GM23338 (cell line): ENCODE results near the gene PRR23A. TPM values are rescaled to one million over a fixed set of nuclear protein-coding genes. Genes with fewer than 3 reads are reported as not detected.
"Not testable (repeated sequence)": the region's sequence is repeated elsewhere in the genome, so short reads cannot be mapped to it uniquely, and the experiment has no call there.

Source experiments
- ATAC-seq: fragments of 200-7000 bp; cut with Tn5 transposase; 3 replicates; pipeline ENCODE4 v1.9.1; 2020
- DNase-seq: peaks from one replicate; pipeline ENCODE4 v3.0.0-alpha.2; 2015; ENCODE audit warnings: low spot score
- H2AFZ ChIP-seq: fragments of 200-600 bp; sonication (generic); 2 replicates; pipeline ENCODE4 v1.8.0; 2016; ENCODE audit warnings: antibody characterized with exemption, mild to moderate bottlenecking, moderate library complexity
- H3F3A ChIP-seq: fragments of 200-600 bp; sonication (generic); replicated peaks from 2 replicates; pipeline ENCODE4 v1.8.0; 2017; ENCODE audit warnings: antibody characterized with exemption, mixed run types, low read depth
- H3K27ac ChIP-seq: fragments of 200-600 bp; sonication (generic); 2 replicates; pipeline ENCODE4 v1.6.1; 2016; ENCODE audit warnings: low read depth
- H3K27me3 ChIP-seq: fragments of 200-600 bp; sonication (generic); 2 replicates; pipeline ENCODE4 v1.8.0; 2016; ENCODE audit warnings: mild to moderate bottlenecking, mixed run types, moderate library complexity; ENCODE audit not compliant: insufficient read depth
- H3K36me3 ChIP-seq: fragments of 200-600 bp; sonication (generic); 2 replicates; pipeline ENCODE4 v1.8.0; 2016; ENCODE audit warnings: mild to moderate bottlenecking; ENCODE audit not compliant: insufficient read depth
- H3K4me1 ChIP-seq: fragments of 200-600 bp; sonication (generic); 2 replicates; pipeline ENCODE4 v1.8.0; 2016; ENCODE audit warnings: mild to moderate bottlenecking, moderate library complexity; ENCODE audit not compliant: insufficient read depth
- H3K4me2 ChIP-seq: fragments of 200-600 bp; sonication (generic); 2 replicates; pipeline ENCODE4 v1.7.1; 2017; ENCODE audit warnings: mixed run types
- H3K4me3 ChIP-seq: fragments of 200-600 bp; sonication (generic); 2 replicates; pipeline ENCODE4 v1.6.1; 2016; ENCODE audit warnings: mixed run types
- H3K79me2 ChIP-seq: fragments of 200-600 bp; sonication (generic); replicated peaks from 2 replicates; pipeline ENCODE4 v1.8.0; 2017; ENCODE audit warnings: mild to moderate bottlenecking; ENCODE audit not compliant: insufficient read depth
- H3K9me2 ChIP-seq: fragments of 200-600 bp; sonication (generic); 2 replicates; pipeline ENCODE4 v1.8.0; 2017; ENCODE audit not compliant: insufficient read depth
- H4K20me1 ChIP-seq: fragments of 200-600 bp; sonication (generic); replicated peaks from 2 replicates; pipeline ENCODE4 v1.8.0; 2017; ENCODE audit warnings: mild to moderate bottlenecking; ENCODE audit not compliant: insufficient read depth
- H3K27ac Mint-ChIP-seq: 2 replicates; pipeline ENCODE4 v1.8.0; 2020; ENCODE audit warnings: inconsistent platforms, mild to moderate bottlenecking, moderate library complexity, mixed read lengths
- H3K27me3 Mint-ChIP-seq: 3 replicates; pipeline ENCODE4 v1.8.0; 2022; ENCODE audit warnings: low read depth, mild to moderate bottlenecking, moderate library complexity, mixed read lengths, inconsistent platforms; ENCODE audit not compliant: insufficient read depth, poor library complexity
- H3K36me3 Mint-ChIP-seq: 3 replicates; pipeline ENCODE4 v1.8.0; 2021; ENCODE audit warnings: low read depth, mild to moderate bottlenecking, inconsistent platforms, moderate library complexity, mixed read lengths
- H3K4me1 Mint-ChIP-seq: 3 replicates; pipeline ENCODE4 v1.8.0; 2020; ENCODE audit warnings: mild to moderate bottlenecking, inconsistent platforms, mixed read lengths
- H3K4me3 Mint-ChIP-seq: 3 replicates; pipeline ENCODE4 v1.8.0; 2021; ENCODE audit warnings: moderate library complexity, mild to moderate bottlenecking, inconsistent platforms, mixed read lengths
- H3K9me3 Mint-ChIP-seq: 3 replicates; pipeline ENCODE4 v1.8.0; 2020; ENCODE audit warnings: moderate library complexity, mild to moderate bottlenecking, inconsistent platforms, mixed read lengths
- ZNF114 ChIP-seq: fragments of 250-450 bp; sonication (Bioruptor Pico); IDR thresholded peaks from 2 replicates; pipeline ENCODE4 v1.5.0; 2020; ENCODE audit warnings: mild to moderate bottlenecking, moderate library complexity
- ZNF331 ChIP-seq: fragments of 250-450 bp; sonication (Bioruptor Pico); IDR thresholded peaks from 2 replicates; pipeline ENCODE4 v1.5.0; 2020; ENCODE audit warnings: low read depth, mild to moderate bottlenecking, moderate library complexity
- polyA plus RNA-seq: library from polyadenylated mRNA; unstranded; fragments of >200 nt; fragmentation: Nextera tagmentation; extraction: Ambion mirVana; gene quantifications from 2 replicates; pipeline ENCODE4 v1.2.1, GENCODE V29; 2016
- total RNA-seq: library from RNA; depleted of rRNA; stranded (reverse); fragments of >200 nt; shearing (Covaris generic); gene quantifications from 2 replicates; pipeline ENCODE4 v1.2.3, GENCODE V29; 2014
- TF ChIP-seq, protein P1 (sequence below): fragments of 250-450 bp; sonication (Bioruptor Pico); IDR thresholded peaks from 2 replicates; pipeline ENCODE4 v1.5.0; 2020; ENCODE audit warnings: mild to moderate bottlenecking, moderate library complexity

PRR23A gene
- total and polyA plus RNA-seq, 2 experiments from 2014 or later = not detected

GRCh38 chr3:139032326-139033002 is 26.4 kb upstream of the PRR23A start:
- no peaks in the 10 kb centered on the region for H3K27me3 Mint-ChIP-seq
- H3K27ac Mint-ChIP-seq = no peak overlapping the region
- no peak overlapping the region for H3K4me3 ChIP-seq
- peaks cover 16% of the 10 kb centered on the region; the same call in 2 of the 3 replicates for H3K9me3 Mint-ChIP-seq
- no peak overlapping the region for H2AFZ ChIP-seq
- no peaks in the 10 kb centered on the region for H3K9me2 ChIP-seq
- H3K36me3 Mint-ChIP-seq = no peaks in the 10 kb centered on the region
- no peak overlapping the region for H3K4me2 ChIP-seq
- H3F3A ChIP-seq = no peaks in the 10 kb centered on the region
- no peak overlapping the region for H3K27ac ChIP-seq
- no peaks in the 10 kb centered on the region for H3K79me2 ChIP-seq
- ATAC-seq = no peak
- no peaks in the 10 kb centered on the region for H4K20me1 ChIP-seq
- no peak for DNase-seq
- H3K4me1 Mint-ChIP-seq = no peaks in the 10 kb centered on the region
- TF ChIP-seq, protein P1, sequence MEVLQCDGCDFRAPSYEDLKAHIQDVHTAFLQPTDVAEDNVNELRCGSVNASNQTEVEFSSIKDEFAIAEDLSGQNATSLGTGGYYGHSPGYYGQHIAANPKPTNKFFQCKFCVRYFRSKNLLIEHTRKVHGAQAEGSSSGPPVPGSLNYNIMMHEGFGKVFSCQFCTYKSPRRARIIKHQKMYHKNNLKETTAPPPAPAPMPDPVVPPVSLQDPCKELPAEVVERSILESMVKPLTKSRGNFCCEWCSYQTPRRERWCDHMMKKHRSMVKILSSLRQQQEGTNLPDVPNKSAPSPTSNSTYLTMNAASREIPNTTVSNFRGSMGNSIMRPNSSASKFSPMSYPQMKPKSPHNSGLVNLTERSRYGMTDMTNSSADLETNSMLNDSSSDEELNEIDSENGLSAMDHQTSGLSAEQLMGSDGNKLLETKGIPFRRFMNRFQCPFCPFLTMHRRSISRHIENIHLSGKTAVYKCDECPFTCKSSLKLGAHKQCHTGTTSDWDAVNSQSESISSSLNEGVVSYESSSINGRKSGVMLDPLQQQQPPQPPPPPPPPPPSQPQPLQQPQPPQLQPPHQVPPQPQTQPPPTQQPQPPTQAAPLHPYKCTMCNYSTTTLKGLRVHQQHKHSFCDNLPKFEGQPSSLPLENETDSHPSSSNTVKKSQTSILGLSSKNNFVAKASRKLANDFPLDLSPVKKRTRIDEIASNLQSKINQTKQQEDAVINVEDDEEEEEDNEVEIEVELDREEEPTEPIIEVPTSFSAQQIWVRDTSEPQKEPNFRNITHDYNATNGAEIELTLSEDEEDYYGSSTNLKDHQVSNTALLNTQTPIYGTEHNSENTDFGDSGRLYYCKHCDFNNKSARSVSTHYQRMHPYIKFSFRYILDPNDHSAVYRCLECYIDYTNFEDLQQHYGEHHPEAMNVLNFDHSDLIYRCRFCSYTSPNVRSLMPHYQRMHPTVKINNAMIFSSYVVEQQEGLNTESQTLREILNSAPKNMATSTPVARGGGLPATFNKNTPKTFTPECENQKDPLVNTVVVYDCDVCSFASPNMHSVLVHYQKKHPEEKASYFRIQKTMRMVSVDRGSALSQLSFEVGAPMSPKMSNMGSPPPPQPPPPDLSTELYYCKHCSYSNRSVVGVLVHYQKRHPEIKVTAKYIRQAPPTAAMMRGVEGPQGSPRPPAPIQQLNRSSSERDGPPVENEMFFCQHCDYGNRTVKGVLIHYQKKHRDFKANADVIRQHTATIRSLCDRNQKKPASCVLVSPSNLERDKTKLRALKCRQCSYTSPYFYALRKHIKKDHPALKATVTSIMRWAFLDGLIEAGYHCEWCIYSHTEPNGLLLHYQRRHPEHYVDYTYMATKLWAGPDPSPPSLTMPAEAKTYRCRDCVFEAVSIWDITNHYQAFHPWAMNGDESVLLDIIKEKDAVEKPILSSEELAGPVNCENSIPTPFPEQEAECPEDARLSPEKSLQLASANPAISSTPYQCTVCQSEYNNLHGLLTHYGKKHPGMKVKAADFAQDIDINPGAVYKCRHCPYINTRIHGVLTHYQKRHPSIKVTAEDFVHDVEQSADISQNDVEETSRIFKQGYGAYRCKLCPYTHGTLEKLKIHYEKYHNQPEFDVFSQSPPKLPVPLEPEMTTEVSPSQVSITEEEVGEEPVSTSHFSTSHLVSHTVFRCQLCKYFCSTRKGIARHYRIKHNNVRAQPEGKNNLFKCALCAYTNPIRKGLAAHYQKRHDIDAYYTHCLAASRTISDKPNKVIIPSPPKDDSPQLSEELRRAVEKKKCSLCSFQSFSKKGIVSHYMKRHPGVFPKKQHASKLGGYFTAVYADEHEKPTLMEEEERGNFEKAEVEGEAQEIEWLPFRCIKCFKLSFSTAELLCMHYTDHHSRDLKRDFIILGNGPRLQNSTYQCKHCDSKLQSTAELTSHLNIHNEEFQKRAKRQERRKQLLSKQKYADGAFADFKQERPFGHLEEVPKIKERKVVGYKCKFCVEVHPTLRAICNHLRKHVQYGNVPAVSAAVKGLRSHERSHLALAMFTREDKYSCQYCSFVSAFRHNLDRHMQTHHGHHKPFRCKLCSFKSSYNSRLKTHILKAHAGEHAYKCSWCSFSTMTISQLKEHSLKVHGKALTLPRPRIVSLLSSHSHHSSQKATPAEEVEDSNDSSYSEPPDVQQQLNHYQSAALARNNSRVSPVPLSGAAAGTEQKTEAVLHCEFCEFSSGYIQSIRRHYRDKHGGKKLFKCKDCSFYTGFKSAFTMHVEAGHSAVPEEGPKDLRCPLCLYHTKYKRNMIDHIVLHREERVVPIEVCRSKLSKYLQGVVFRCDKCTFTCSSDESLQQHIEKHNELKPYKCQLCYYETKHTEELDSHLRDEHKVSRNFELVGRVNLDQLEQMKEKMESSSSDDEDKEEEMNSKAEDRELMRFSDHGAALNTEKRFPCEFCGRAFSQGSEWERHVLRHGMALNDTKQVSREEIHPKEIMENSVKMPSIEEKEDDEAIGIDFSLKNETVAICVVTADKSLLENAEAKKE (CRISPR knock-in tag) = no peak
- no peak for TF ChIP-seq ZNF331 (CRISPR knock-in tag)
- no peak for TF ChIP-seq ZNF114
- H3K4me1 ChIP-seq = no peaks in the 10 kb centered on the region
- H3K4me3 Mint-ChIP-seq = no peak overlapping the region
- no peaks in the 10 kb centered on the region for H3K27me3 ChIP-seq
- H3K36me3 ChIP-seq = no peaks in the 10 kb centered on the region

DNA sequence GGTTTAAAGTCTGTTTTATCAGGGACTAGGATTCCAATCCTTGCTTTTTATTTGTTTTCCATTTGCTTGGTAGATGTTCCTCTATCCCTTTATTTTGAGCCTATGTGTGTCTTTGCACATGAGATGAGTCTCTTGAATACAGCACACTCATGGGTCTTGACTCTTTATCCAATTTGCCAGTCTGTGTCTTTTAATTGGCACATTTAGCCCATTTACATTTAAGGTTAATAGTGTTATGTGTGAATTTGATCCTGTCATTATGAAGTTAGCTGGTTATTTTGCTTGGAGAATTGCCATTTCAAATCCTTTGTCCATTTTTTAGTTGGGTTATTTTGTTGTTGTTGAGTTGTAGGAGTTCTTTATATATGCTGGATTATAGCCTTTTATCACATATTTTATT is 24.5 kb upstream of the PRR23A start:
- ATAC-seq, H3K27ac Mint-ChIP-seq, DNase-seq: not testable (repeated sequence)

More for the DNA sequence above, 24.5 kb upstream of the PRR23A start:
- H3K36me3 ChIP-seq, H3F3A ChIP-seq, H3K9me2 ChIP-seq, H4K20me1 ChIP-seq, H3K4me3 Mint-ChIP-seq, H3K4me2 ChIP-seq, H3K4me1 Mint-ChIP-seq, H3K79me2 ChIP-seq, H3K27ac ChIP-seq, H3K27me3 Mint-ChIP-seq, H3K4me3 ChIP-seq, H3K36me3 Mint-ChIP-seq, H3K27me3 ChIP-seq, H3K4me1 ChIP-seq, H2AFZ ChIP-seq: not testable (repeated sequence)
- H3K9me3 Mint-ChIP-seq = peaks cover 16% of the 10 kb centered on the region; the same call in 2 of the 3 replicates
